Measurements from ENCODE around the gene ST8SIA2.

- TF ChIP-seq EZH2phosphoT487 (IDR thresholded peaks at IDR 0.05; ENCODE audit: insufficient read depth, low read depth) (no peak), EZH2 (IDR thresholded peaks at IDR 0.05; ENCODE audit: insufficient read depth, poor library complexity, severe bottlenecking) (no peak)
Measured at GRCh38 chr15:92362001-92362350, 31.7 kb upstream of the ST8SIA2 start.
